K562 (cell line): ENCODE results near the gene ZNF787. TPM values are rescaled to one million over a fixed set of nuclear protein-coding genes. Genes with fewer than 3 reads are reported as not detected.

Experiments used
- CC2D1A ChIP-seq: fragments of 450-650 bp; IDR thresholded peaks from 2 replicates; pipeline ENCODE4 v1.6.1; 2017; ENCODE audit warnings: mild to moderate bottlenecking
- CSDE1 ChIP-seq, 2 experiments: fragments of 450-650 bp; IDR thresholded peaks; 2 replicates each; pipeline ENCODE4 v1.6.1; 2016; ENCODE audit warnings: mild to moderate bottlenecking in 1 of 2
- CXXC5 ChIP-seq: fragments of 250-450 bp; sonication (Bioruptor Pico); IDR thresholded peaks from 2 replicates; pipeline ENCODE4 v1.8.0; 2022; ENCODE audit warnings: inconsistent platforms, mild to moderate bottlenecking, moderate library complexity
- FUS ChIP-seq: fragments of 200-400 bp; formaldehyde crosslinking; optimal IDR thresholded peaks from 2 replicates; pipeline ENCODE3; 2017; ENCODE audit warnings: low read depth, low read length
- GATA2 ChIP-seq: sonication (generic); formaldehyde crosslinking; IDR thresholded peaks from 2 replicates; pipeline ENCODE4 v1.4.0; 2020; ENCODE audit warnings: mild to moderate bottlenecking, missing genetic modification reagents
- HDAC3 ChIP-seq: fragments of 450-650 bp; IDR thresholded peaks from 2 replicates; pipeline ENCODE4 v1.6.1; 2018; ENCODE audit warnings: borderline replicate concordance, mild to moderate bottlenecking, moderate library complexity; ENCODE audit not compliant: partially characterized antibody
- HLTF ChIP-seq: fragments of 450-650 bp; IDR thresholded peaks from 2 replicates; pipeline ENCODE4 v1.6.1; 2016
- KLF1 ChIP-seq: fragments of 450-650 bp; IDR thresholded peaks from 2 replicates; pipeline ENCODE4 v1.6.1; 2016; ENCODE audit warnings: missing genetic modification characterization, missing compliant biosample characterization
- MEIS2 ChIP-seq: fragments of 450-650 bp; IDR thresholded peaks from 2 replicates; pipeline ENCODE4 v1.6.1; 2014; ENCODE audit warnings: mild to moderate bottlenecking; ENCODE audit not compliant: partially characterized antibody
- NCOA6 ChIP-seq: fragments of 450-650 bp; IDR thresholded peaks from 2 replicates; pipeline ENCODE4 v1.6.1; 2017; ENCODE audit warnings: mild to moderate bottlenecking
- NFIC ChIP-seq: fragments of 450-650 bp; IDR thresholded peaks from 2 replicates; pipeline ENCODE4 v1.6.1; 2017; ENCODE audit warnings: mild to moderate bottlenecking, inconsistent platforms
- NRF1 ChIP-seq, 2 experiments: fragments of 450-650 bp; IDR thresholded peaks in 1 of 2; conservative IDR thresholded peaks in 1 of 2; 2 replicates each; pipeline ENCODE4 v1.6.1; 2014; ENCODE audit warnings: mild to moderate bottlenecking in 2 of 2
- POLR2B ChIP-seq: fragments of 450-650 bp; IDR thresholded peaks from 2 replicates; pipeline ENCODE4 v1.6.1; 2018; ENCODE audit warnings: low read depth; ENCODE audit not compliant: partially characterized antibody
- RCOR1 ChIP-seq, 2 experiments: IDR thresholded peaks; 2 replicates each; pipeline ENCODE4 v1.6.1; 2012; ENCODE audit warnings: low read depth in 2 of 2, low read length in 2 of 2, borderline replicate concordance in 1 of 2, improper control_type of control experiment in 1 of 2
- SIN3A ChIP-seq, 2 experiments: fragments of 150-350 bp in 1 of 2; IDR thresholded peaks; 2 replicates each; pipeline ENCODE4 v1.6.1; 2011 to 2016; ENCODE audit warnings: borderline replicate concordance in 2 of 2, low read depth in 2 of 2, low read length in 2 of 2, mild to moderate bottlenecking in 2 of 2, moderate library complexity in 2 of 2; ENCODE audit not compliant: control insufficient read depth in 1 of 2
- TBP ChIP-seq: optimal IDR thresholded peaks from 2 replicates; pipeline ENCODE3; 2011; ENCODE audit warnings: low read depth, low read length, improper control_type of control experiment
- ZEB2 ChIP-seq: fragments of 450-650 bp; IDR thresholded peaks from 2 replicates; pipeline ENCODE4 v1.6.1; 2016
- ZFP1 ChIP-seq: fragments of 450-650 bp; formaldehyde crosslinking; IDR thresholded peaks from 2 replicates; pipeline ENCODE4 v1.4.0; 2020; ENCODE audit warnings: mild to moderate bottlenecking, mixed read lengths
- ZNF57 ChIP-seq: fragments of 450-650 bp; formaldehyde crosslinking; IDR thresholded peaks from 2 replicates; pipeline ENCODE4 v1.4.0; 2020; ENCODE audit warnings: mild to moderate bottlenecking, moderate library complexity
- polyA plus RNA-seq, 8 experiments: library from polyadenylated mRNA; depleted of rRNA in 4 of 8; stranded (reverse) in 5 of 8; unstranded in 3 of 8; fragments of >200 nt; fragmentation: Nextera tagmentation in 2 of 8; fragmentation: Illumina TruSeq in 1 of 8; extraction: Ambion mirVana in 2 of 8; extraction: Trizol in 1 of 8; gene quantifications; 2 replicates each; pipeline versions ENCODE4 v1.2.1 to v1.2.3, GENCODE V29; 2011 to 2014; ENCODE audit warnings: inconsistent platforms in 1 of 8, missing spikeins in 1 of 8
- total RNA-seq, 7 experiments: library from RNA; depleted of rRNA in 6 of 7; stranded (reverse); fragments of >200 nt in 6 of 7; fragmentation: Illumina TruSeq in 2 of 7; extraction: Trizol in 2 of 7; gene quantifications; 2 replicates each; pipeline versions ENCODE4 v1.2.1 to v1.2.3, GENCODE V29; 2011 to 2021; ENCODE audit warnings: low replicate concordance in 1 of 7
- TF ChIP-seq, protein P1 (sequence below): fragments of 450-650 bp; IDR thresholded peaks from 2 replicates; pipeline ENCODE4 v1.6.1; 2016; ENCODE audit warnings: low read depth, mild to moderate bottlenecking, moderate library complexity
- TF ChIP-seq, protein P2 (sequence below), 2 experiments: fragments of 450-650 bp; IDR thresholded peaks; 2 replicates each; pipeline ENCODE4 v1.6.1; 2016; ENCODE audit warnings: mild to moderate bottlenecking in 2 of 2, borderline replicate concordance in 1 of 2, low read depth in 1 of 2, moderate library complexity in 1 of 2

ZNF787 gene
- total and polyA plus RNA-seq, 9 of the 15 experiments (the other 6 are each of a cell fraction or from before 2014, with no cell fraction given): 0.45 to 77.6 (median 7.3) TPM

DNA sequence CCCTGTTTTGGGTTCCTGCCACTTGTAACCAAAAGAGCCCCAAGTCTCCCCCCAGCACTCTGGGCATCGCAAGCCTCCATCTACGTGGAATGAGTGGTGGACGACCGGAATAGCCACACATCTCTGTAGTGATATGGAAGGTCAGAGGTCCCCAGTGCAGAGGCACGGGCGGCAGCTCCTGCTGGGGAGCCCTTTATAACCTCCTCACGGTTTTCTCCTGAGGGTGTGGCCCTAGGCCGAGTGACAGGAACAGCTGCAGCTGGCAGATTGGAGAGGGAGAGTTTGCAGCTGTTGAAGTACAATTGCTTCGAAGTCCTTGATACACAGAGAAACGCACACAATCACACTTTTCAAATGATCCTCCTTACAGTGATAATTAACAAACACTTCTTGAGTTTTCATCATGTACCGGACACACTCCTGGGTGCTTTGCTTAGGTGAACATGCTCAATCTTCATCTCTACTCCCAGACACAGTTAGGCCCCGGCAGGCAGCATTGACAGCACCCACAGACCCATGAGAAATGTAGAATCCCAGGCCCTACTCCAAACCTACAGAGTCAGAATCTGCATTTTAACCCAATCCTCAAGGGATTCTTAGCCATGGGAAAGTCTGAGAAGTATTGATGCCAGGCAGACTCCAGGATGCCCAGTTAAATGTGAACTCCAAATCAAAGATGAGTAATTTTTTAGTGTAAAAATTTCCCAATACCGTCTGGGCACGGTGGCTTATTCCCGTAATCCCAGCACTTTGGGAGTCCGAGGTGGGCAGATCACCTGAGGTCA lies 4.9 kb upstream of the ZNF787 start (continued):
- TF ChIP-seq HDAC3: peak; percentile 62
- TF ChIP-seq NRF1 (conservative IDR thresholded peaks at IDR 0.05 in 1 of 2, IDR thresholded peaks at IDR 0.05 in 1 of 2): peak in 1 of 2 experiments; percentile 19; a peak in 1 of 4 replicates
- TF ChIP-seq, protein P1, sequence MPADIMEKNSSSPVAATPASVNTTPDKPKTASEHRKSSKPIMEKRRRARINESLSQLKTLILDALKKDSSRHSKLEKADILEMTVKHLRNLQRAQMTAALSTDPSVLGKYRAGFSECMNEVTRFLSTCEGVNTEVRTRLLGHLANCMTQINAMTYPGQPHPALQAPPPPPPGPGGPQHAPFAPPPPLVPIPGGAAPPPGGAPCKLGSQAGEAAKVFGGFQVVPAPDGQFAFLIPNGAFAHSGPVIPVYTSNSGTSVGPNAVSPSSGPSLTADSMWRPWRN: peak; percentile 73; the same call in 1 of the 2 replicates
- peak; percentile 74 for TF ChIP-seq GATA2 (CRISPR knock-in tag)
- peak; percentile 81 to 95; a peak in 3 of 4 replicates for TF ChIP-seq SIN3A (IDR thresholded peaks at IDR 0.05; ENCODE audit: borderline replicate concordance in 2 of 2, control insufficient read depth in 1 of 2, low read depth in 2 of 2, low read length in 2 of 2)
- no peak for TF ChIP-seq ZNF57 (CRISPR knock-in tag)
- peak; percentile 82 for TF ChIP-seq MEIS2
- TF ChIP-seq NFIC: peak; percentile 71
- no peak for TF ChIP-seq ZFP1
- TF ChIP-seq NCOA6: no peak
- TF ChIP-seq CSDE1 (IDR thresholded peaks at IDR 0.05): no peak
- TF ChIP-seq HLTF: no peak
- peak; percentile 72 for TF ChIP-seq TBP
- no peak for TF ChIP-seq FUS
- TF ChIP-seq POLR2B: no peak
- TF ChIP-seq RCOR1 (IDR thresholded peaks at IDR 0.05; ENCODE audit: borderline replicate concordance in 1 of 2, low read depth in 2 of 2, low read length in 2 of 2): peak in 1 of 2 experiments; percentile 87; a peak in 2 of 4 replicates
- TF ChIP-seq CC2D1A: peak; percentile 18; the same call in 1 of the 2 replicates
- TF ChIP-seq ZEB2: 0 out of 2 replicates have a peak, but pooled peaks have one; percentile 35
- TF ChIP-seq, protein P2, sequence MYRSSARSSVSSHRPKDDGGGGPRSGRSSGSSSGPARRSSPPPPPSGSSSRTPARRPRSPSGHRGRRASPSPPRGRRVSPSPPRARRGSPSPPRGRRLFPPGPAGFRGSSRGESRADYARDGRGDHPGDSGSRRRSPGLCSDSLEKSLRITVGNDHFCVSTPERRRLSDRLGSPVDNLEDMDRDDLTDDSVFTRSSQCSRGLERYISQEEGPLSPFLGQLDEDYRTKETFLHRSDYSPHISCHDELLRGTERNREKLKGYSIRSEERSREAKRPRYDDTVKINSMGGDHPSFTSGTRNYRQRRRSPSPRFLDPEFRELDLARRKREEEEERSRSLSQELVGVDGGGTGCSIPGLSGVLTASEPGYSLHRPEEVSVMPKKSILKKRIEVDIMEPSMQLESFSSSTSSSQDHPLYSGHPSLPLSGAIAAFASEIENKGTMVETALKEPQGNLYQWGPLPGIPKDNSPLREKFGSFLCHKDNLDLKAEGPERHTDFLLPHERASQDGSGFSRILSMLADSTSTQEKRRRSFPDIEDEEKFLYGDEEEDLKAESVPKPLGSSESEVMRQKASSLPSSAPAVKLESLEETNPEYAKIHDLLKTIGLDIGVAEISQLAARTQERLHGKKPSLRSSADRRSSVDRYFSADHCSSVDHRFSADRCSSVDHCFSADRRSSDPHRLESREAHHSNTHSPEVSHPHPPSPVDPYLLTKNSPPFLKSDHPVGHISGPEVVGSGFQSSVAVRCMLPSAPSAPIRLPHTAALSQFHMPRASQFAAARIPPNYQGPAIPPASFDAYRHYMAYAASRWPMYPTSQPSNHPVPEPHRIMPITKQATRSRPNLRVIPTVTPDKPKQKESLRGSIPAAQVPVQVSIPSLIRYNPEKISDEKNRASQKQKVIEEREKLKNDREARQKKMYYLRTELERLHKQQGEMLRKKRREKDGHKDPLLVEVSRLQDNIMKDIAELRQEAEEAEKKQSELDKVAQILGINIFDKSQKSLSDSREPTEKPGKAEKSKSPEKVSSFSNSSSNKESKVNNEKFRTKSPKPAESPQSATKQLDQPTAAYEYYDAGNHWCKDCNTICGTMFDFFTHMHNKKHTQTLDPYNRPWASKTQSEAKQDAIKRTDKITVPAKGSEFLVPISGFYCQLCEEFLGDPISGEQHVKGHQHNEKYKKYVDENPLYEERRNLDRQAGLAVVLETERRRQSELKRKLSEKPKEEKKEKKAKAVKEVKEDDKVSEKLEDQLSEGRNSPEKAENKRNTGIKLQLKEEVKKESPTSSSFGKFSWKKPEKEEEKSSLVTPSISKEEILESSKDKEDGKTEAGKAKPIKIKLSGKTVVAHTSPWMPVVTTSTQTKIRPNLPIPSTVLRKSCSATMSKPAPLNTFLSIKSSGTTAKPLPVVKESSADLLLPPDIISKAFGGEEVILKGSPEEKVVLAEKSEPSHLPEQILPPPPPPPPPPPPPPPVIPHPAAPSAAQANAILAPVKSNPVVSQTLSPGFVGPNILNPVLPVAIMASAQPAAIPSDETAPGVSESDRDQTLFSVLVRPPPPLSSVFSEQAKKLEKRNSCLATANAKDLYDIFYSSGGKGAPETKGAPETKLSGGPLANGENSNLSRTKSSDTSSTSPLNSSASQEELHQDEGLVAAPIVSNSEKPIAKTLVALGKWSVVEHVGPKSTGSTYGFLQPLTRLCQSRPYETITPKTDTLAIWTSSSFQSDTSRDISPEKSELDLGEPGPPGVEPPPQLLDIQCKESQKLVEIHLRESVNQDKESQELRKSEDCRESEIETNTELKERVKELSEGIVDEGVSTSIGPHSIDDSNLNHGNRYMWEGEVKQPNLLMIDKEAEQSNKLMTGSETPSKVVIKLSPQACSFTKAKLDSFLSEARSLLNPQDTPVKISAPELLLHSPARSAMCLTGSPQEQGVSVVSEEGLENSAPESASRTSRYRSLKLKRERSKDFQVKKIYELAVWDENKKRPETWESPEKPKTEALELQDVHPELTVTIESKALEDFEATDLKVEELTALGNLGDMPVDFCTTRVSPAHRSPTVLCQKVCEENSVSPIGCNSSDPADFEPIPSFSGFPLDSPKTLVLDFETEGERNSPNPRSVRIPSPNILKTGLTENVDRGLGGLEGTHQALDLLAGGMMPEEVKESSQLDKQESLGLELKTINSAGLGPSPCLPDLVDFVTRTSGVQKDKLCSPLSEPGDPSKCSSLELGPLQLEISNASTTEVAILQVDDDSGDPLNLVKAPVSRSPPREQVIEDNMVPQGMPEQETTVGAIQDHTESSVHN (IDR thresholded peaks at IDR 0.05; ENCODE audit: borderline replicate concordance in 1 of 2, low read depth in 1 of 2): peak in 1 of 2 experiments; percentile 86; a peak in 2 of 4 replicates
- peak; percentile 89 for TF ChIP-seq KLF1 (tag)
- TF ChIP-seq CXXC5 (CRISPR knock-in tag): peak; percentile 72
